Muscle layer of colon (tissue), 2 donors: ENCODE results near the gene RORC.

Experiments used
- H3K27ac ChIP-seq: one replicate; pipeline ENCODE4 v1.7.0; 2013; ENCODE audit warnings: low read depth, mild to moderate bottlenecking, low read length, moderate library complexity
- H3K27me3 ChIP-seq, 2 donors: one replicate each; pipeline ENCODE4 v1.7.0; 2013; ENCODE audit warnings: low read length in 2 of 2, mild to moderate bottlenecking in 2 of 2; ENCODE audit not compliant: insufficient read depth in 2 of 2, control insufficient read depth in 1 of 2
- H3K36me3 ChIP-seq: one replicate; pipeline ENCODE4 v1.7.0; 2013; ENCODE audit warnings: mild to moderate bottlenecking, low read length; ENCODE audit not compliant: insufficient read depth
- H3K4me1 ChIP-seq: one replicate; pipeline ENCODE4 v1.7.0; 2013; ENCODE audit warnings: mild to moderate bottlenecking, low read length; ENCODE audit not compliant: insufficient read depth
- H3K4me3 ChIP-seq, 2 donors: one replicate each; pipeline ENCODE4 v1.7.0; 2013; ENCODE audit warnings: low read length in 2 of 2, low read depth in 1 of 2, mild to moderate bottlenecking in 1 of 2, moderate library complexity in 1 of 2
- H3K9ac ChIP-seq: one replicate; pipeline ENCODE4 v1.7.0; 2013; ENCODE audit warnings: low read length
- H3K9me3 ChIP-seq: one replicate; pipeline ENCODE4 v1.7.0; 2013; ENCODE audit warnings: mild to moderate bottlenecking, low read length
- donor health status: abdominal sarcoma.
- donor health status: Adenocarcinoma of cecum.

RORC gene

GRCh38 chr1:151809985-151810556 lies 21.5 kb downstream of the RORC start:
- no peak overlapping the region for H3K27ac ChIP-seq
- no peaks in the 10 kb centered on the region for H3K36me3 ChIP-seq
- no peaks in the 10 kb centered on the region for H3K27me3 ChIP-seq

DNA sequence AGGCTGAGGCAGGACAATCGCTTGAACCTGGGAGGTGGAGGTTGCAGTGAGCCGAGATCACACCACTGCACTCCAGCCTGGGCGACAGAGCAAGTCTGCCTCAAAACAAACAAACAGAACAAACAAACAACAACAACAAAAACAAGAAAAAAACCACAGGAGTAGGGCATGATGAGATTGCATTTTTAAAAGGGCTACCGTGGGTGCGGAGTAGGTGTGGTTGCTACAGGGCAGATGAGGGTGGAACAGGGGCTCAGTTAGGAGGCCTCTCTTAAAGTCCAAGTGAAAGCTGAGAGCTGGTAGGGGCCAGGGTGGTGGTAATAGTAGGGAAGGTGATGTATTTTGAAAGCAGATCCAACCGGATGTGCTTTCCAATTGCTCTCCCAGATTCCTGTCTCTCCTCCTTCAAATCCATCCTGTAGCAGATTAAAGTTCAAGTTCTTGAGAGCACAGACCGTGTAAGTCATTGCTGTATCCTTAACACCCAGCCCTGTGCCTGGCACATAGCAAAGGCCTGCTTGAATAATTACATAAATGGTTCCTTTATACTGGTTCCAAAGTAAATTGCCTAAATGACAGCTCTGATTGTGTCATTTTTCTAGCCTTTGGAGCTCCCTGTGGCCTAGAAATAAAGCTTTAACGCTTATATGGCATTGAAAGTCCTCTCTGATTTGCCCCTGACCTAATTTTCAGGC lies 22.2 kb downstream of the RORC start:
- no peaks in the 10 kb centered on the region for H3K4me1 ChIP-seq
- no peaks in the 10 kb centered on the region for H3K9me3 ChIP-seq
- H3K9ac ChIP-seq: no peak overlapping the region
- no peaks in the 10 kb centered on the region for H3K36me3 ChIP-seq
- H3K27ac ChIP-seq: no peak overlapping the region
- H3K4me3 ChIP-seq: no peak overlapping the region
- H3K27me3 ChIP-seq: peaks cover 0 to 4% of the 10 kb centered on the region in 2 donors

More at GRCh38 chr1:151809985-151810556, 21.5 kb downstream of the RORC start:
- Histone ChIP-seq H3K4me3 (no peak overlapping the region), H3K9ac (no peak overlapping the region), H3K4me1 (no peaks in the 10 kb centered on the region), H3K9me3 (no peaks in the 10 kb centered on the region)

GRCh38 chr1:151807766-151808165 lies 23.8 kb downstream of the RORC start:
- no peaks in the 10 kb centered on the region for H3K4me1 ChIP-seq
- H3K9me3 ChIP-seq: no peaks in the 10 kb centered on the region
- no peak overlapping the region for H3K4me3 ChIP-seq
- H3K36me3 ChIP-seq: no peaks in the 10 kb centered on the region
- no peak overlapping the region for H3K9ac ChIP-seq
- no peak overlapping the region for H3K27ac ChIP-seq
- peaks cover 0 to 4% of the 10 kb centered on the region in 2 donors for H3K27me3 ChIP-seq

- Histone ChIP-seq H3K36me3 (no peaks in the 10 kb centered on the region), H3K9me3 (no peaks in the 10 kb centered on the region), H3K9ac (no peak overlapping the region), H3K27ac (no peak overlapping the region), H3K4me1 (no peaks in the 10 kb centered on the region), H3K27me3 (peaks cover 0 to 4% of the 10 kb centered on the region in 2 donors), H3K4me3 (no peak overlapping the region)
Measured at GRCh38 chr1:151807131-151807530, 24.5 kb downstream of the RORC start.

DNA sequence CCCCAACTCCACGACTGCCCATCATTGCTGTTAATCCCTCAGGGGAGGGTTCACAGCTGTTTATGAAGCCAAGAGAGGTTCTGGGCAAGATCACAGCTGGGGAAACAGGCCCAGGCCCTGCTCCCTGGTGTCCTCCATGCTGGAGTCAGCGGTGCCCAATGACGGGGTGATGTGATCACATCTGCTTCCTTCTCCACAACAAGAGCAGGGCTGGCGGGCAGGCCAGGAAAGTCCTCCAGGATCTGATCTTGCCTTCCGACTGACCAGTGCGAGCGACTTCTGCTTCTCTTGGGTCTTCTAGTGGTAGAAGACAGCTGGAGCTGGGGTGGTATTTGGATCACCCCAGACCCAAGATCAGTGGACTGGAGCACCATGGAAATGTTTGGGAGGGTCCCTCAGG lies 25.4 kb downstream of the RORC start:
- Histone ChIP-seq H3K9ac (no peak overlapping the region), H3K4me1 (no peaks in the 10 kb centered on the region), H3K27me3 (peaks cover 0 to 4% of the 10 kb centered on the region in 2 donors), H3K4me3 (no peak overlapping the region), H3K27ac (no peak overlapping the region), H3K36me3 (no peaks in the 10 kb centered on the region), H3K9me3 (no peaks in the 10 kb centered on the region)

GRCh38 chr1:151805066-151805820 lies 26.4 kb downstream of the RORC start, which contains the start of gene LINGO4:
LINGO4 (minus strand) TSS chr1:151805419; CDS start chr1:151802704, 2,715 bp downstream.
- Histone ChIP-seq H3K27ac (no peak within 1 kb of the TSS), H3K27me3 (peaks cover 0 to 4% of the 10 kb centered on the region in 2 donors), H3K36me3 (no peaks in the 10 kb centered on the region), H3K4me3 (no peak within 1 kb of the TSS), H3K9ac (no peak within 1 kb of the TSS), H3K9me3 (no peaks in the 10 kb centered on the region), H3K4me1 (no peaks in the 10 kb centered on the region)

DNA sequence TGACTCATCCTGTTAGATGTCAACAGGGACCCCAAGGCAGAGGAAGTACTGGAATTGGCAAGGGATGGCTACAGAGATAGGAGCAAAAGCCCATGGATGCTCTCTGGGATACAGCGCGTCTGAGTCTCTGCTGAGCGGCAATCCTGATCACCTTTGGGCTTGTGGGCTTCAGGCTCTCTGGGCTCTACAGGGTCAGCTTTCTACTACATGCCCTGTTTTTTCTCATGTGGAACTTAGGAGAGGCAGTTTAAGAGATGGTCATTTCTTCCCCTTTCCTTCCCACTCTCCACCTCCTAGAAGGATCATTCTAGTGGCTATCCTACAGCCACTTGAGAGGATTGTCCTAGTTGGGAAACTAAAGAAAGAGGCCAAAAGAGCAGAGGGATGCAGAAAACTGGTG lies 27.7 kb downstream of the RORC start:
- Histone ChIP-seq H3K27ac (no peak overlapping the region), H3K9me3 (no peaks in the 10 kb centered on the region), H3K27me3 (peaks cover 0 to 4% of the 10 kb centered on the region in 2 donors), H3K4me1 (no peaks in the 10 kb centered on the region), H3K4me3 (no peak overlapping the region), H3K36me3 (no peaks in the 10 kb centered on the region), H3K9ac (no peak overlapping the region)

GRCh38 chr1:151803164-151803563 lies 28.4 kb downstream of the RORC start:
- Histone ChIP-seq H3K27me3 (peaks cover 0 to 4% of the 10 kb centered on the region in 2 donors), H3K9me3 (no peaks in the 10 kb centered on the region), H3K4me1 (no peaks in the 10 kb centered on the region)

DNA sequence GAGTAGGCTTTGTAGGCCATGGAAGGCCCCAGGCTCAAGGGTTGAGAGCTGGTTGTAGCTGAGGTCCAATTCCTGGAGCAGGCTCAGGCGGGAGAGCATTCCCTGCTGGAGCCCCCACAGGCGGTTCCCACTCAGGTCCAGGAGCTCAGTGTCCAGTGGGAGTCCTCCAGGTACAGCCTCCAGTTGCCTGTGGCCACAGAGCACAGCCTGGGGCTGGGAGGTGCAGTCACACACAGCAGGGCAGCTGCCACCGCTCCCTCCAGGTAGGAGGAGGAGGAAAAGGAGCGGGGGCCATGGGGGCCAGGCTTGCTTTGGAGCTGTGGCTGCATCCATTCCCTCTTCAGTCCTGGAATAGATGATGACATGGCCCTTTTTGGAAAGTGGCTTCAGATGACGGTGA lies 29.2 kb downstream of the RORC start:
- H3K4me1 ChIP-seq: no peaks in the 10 kb centered on the region
- peaks cover 0 to 4% of the 10 kb centered on the region in 2 donors for H3K27me3 ChIP-seq
- no peaks in the 10 kb centered on the region for H3K9me3 ChIP-seq
- H3K27ac ChIP-seq: no peak overlapping the region
- H3K4me3 ChIP-seq: no peak overlapping the region
- no peaks in the 10 kb centered on the region for H3K36me3 ChIP-seq
- H3K9ac ChIP-seq: no peak overlapping the region

More at GRCh38 chr1:151803164-151803563, 28.4 kb downstream of the RORC start:
- no peak overlapping the region for H3K27ac ChIP-seq
- no peak overlapping the region for H3K9ac ChIP-seq
- H3K36me3 ChIP-seq: no peaks in the 10 kb centered on the region
- H3K4me3 ChIP-seq: no peak overlapping the region

- Histone ChIP-seq H3K27ac (no peak overlapping the region), H3K27me3 (peaks cover 0 to 4% of the 10 kb centered on the region in 2 donors), H3K4me3 (no peak overlapping the region), H3K9me3 (no peaks in the 10 kb centered on the region), H3K4me1 (no peaks in the 10 kb centered on the region), H3K36me3 (no peaks in the 10 kb centered on the region), H3K9ac (no peak overlapping the region)
Measured at GRCh38 chr1:151801846-151802245, 29.8 kb downstream of the RORC start.

- Histone ChIP-seq H3K9ac (no peak overlapping the region), H3K4me1 (no peaks in the 10 kb centered on the region), H3K27ac (no peak overlapping the region), H3K36me3 (no peaks in the 10 kb centered on the region), H3K4me3 (no peak overlapping the region), H3K27me3 (peaks cover 0 to 4% of the 10 kb centered on the region in 2 donors), H3K9me3 (no peaks in the 10 kb centered on the region)
Measured at GRCh38 chr1:151801310-151801820, 30.2 kb downstream of the RORC start.
